ENCODE results near the gene PRLH. TPM values are rescaled to one million over a fixed set of nuclear protein-coding genes. Genes with fewer than 3 reads are reported as not detected.

PRLH gene
- total and polyA plus RNA-seq, 7 donors = not detected

DNA sequence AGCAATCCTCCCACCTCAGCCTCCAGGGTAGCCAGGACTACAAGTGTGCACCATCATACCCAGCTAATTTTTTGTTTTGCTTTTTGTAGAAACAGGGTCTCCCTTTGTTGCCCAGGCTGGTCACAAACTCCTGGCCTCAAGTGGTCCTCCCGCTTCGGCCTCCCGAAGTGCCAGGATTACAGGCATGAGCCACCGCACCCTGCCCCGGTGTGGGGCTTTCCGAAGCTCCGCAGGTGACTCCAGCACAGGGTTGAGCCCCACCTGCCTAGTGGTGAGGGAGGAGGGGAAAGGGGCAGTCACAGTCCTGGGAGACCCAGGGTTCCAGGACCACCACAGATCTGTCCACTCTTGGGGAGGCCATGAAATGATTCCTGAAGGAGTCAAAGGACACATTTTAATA lies 5.2 kb downstream of the PRLH start:
- Histone ChIP-seq H3K4me1 (peaks cover 3% of the 10 kb centered on the region), H3K4me3 (no peak overlapping the region), H3K36me3 (ENCODE audit: insufficient read depth in 1 of 2, low read depth in 1 of 2) (no peaks in the 10 kb centered on the region), H3K27me3 (ENCODE audit: insufficient read depth in 3 of 3, low read length in 2 of 3) (no peaks in the 10 kb centered on the region), H3K27ac (no peak overlapping the region), H3K9me3 (no peaks in the 10 kb centered on the region)
- WGBS, 3 donors = 81 to 97% (median 95%) methylated on average over 6 to 7 of the region's 7 CpGs
- ATAC-seq = peak in 3 of 4 donors; percentile 4 to 8 (median 4)
- no peak for DNase-seq
- intact Hi-C loops (cut with DNase I) = no loop called here
- TF ChIP-seq, protein P1, sequence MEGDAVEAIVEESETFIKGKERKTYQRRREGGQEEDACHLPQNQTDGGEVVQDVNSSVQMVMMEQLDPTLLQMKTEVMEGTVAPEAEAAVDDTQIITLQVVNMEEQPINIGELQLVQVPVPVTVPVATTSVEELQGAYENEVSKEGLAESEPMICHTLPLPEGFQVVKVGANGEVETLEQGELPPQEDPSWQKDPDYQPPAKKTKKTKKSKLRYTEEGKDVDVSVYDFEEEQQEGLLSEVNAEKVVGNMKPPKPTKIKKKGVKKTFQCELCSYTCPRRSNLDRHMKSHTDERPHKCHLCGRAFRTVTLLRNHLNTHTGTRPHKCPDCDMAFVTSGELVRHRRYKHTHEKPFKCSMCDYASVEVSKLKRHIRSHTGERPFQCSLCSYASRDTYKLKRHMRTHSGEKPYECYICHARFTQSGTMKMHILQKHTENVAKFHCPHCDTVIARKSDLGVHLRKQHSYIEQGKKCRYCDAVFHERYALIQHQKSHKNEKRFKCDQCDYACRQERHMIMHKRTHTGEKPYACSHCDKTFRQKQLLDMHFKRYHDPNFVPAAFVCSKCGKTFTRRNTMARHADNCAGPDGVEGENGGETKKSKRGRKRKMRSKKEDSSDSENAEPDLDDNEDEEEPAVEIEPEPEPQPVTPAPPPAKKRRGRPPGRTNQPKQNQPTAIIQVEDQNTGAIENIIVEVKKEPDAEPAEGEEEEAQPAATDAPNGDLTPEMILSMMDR (IDR thresholded peaks at IDR 0.05) = no peak

DNA sequence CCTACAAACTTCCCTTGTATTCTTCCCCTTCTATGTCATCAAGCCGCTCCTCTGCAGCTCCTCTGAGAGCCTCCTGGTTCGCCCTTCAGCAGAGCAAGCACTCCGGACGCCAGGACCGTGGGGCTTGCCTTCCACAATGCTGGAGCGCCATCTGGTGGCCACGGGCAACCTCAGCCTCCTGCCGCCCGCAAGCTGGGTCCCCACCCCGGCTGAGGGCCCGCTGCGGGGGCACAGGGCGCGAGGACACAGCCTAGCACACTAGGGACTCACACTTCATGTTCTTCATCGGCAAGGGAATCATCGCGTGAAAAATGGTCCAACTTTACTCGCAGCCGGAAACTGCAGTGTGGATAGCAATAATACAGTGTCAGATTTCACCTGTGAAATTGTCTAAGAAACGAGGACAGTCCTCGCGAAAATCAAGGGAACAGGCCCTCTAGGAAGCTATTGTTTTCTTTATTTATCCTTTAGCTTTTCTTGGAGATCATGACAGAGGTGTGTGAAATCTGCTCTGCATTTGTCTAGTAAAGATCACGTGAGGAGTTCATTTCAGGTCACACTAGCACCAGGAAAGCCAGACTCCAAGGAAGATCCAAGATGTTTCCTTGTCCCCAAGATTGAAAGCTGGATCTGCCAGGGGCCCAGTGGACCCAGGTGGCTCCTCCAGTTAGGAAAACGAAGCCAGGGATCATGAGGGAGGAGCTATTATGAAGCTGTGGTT lies 5.8 kb downstream of the PRLH start:
- Histone ChIP-seq H3K4me1 (peaks cover 3% of the 10 kb centered on the region), H3K27ac (no peak overlapping the region), H3K9me3 (no peaks in the 10 kb centered on the region), H3K36me3 (ENCODE audit: insufficient read depth in 1 of 2, low read depth in 1 of 2) (no peaks in the 10 kb centered on the region), H3K27me3 (ENCODE audit: insufficient read depth in 3 of 3, low read length in 2 of 3) (no peaks in the 10 kb centered on the region), H3K4me3 (peak overlapping the region; percentile 43)
- intact Hi-C loops (cut with DNase I) = loop anchor here (1.0 to 2.0 kb wide), 2 partner anchors 60 to 479 kb away; no protein-coding TSS in a partner anchor
- TF ChIP-seq, protein P1 (IDR thresholded peaks at IDR 0.05) = peak; percentile 100
- WGBS, 3 donors = 3 to 7% (median 3%) methylated on average over 24 of the region's 24 CpGs
- peak; percentile 93 to 97 (median 94) for ATAC-seq
- peak; percentile 92 to 96 for DNase-seq

DNA sequence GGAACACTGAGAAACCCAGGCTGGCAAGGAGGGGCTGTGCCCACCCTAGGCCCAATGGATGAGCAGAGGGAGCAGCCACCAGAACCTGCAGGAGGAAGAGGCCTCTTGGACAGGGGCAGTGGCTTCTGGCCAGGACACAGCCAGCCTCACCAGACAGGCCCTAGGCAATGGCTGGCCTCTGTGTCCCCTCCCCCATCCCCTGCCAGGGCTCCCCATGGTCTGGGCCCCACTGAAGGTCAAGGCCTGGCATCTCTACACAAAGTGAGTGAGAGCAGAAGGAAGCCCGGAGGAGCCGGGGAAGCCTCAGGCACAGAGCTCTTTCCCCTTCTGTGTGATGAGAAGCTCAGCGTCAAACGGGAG lies 6.3 kb downstream of the PRLH start:
- TF ChIP-seq, protein P1 (IDR thresholded peaks at IDR 0.05) = no peak
- Histone ChIP-seq H3K4me3 (no peak overlapping the region), H3K27me3 (ENCODE audit: insufficient read depth in 3 of 3, low read length in 2 of 3) (no peaks in the 10 kb centered on the region), H3K27ac (no peak overlapping the region), H3K36me3 (ENCODE audit: insufficient read depth in 1 of 2, low read depth in 1 of 2) (no peaks in the 10 kb centered on the region), H3K4me1 (peaks cover 3% of the 10 kb centered on the region), H3K9me3 (no peaks in the 10 kb centered on the region)
- WGBS, 3 donors = 81 to 87% (median 86%) methylated on average over 4 of the region's 4 CpGs
- intact Hi-C loops (cut with DNase I) = loop anchor here (1.0 to 2.0 kb wide), 2 partner anchors 60 to 480 kb away; no protein-coding TSS in a partner anchor
- ATAC-seq = peak in 2 of 4 donors; percentile 12 to 14
- DNase-seq = no peak

DNA sequence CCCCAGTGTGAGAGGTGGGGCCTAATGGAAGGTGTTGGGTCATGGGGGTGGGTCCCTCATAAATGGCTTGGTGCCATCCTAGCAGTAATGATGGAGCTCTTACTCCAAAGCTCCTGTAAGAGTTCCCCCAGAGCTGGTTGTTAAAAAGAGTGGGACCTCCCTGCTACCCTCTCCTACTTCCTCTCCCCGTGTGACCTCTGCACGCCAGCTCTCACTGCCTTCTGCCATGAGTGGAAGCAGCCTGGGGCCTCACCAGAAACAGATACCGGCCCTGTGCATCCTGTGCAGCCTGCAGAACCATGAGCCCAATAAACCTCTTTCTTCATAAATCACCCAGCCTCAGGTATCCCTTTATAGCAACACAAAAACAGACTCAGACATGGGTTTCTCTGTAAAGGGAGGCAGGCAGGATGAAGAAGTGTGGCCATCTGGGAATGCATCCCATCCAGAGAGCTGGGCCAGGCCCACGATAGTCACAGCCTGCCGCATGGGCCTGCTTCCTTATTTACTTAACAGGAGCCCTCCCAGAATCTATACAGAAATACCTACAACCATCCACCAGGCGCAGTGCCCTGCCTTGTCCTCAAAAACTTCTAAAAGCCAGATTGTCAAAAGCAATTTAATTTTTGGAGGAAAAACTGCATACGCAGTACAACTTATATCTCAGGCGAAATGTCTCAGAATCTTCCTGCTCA lies 7.5 kb downstream of the PRLH start:
- ATAC-seq (no peak), DNase-seq (no peak)
- intact Hi-C loops (cut with DNase I) = loop anchor here in 1 of 2 donors (2.0 kb wide), 1 partner anchor 481 kb away; no protein-coding TSS in a partner anchor
- TF ChIP-seq, protein P1 (IDR thresholded peaks at IDR 0.05) = no peak
- H3K27ac ChIP-seq = no peak overlapping the region
- 89 to 93% (median 90%) methylated on average over 8 of the region's 8 CpGs for WGBS, 3 donors
- no peaks in the 10 kb centered on the region for H3K9me3 ChIP-seq
- H3K36me3 ChIP-seq (ENCODE audit: insufficient read depth in 1 of 2, low read depth in 1 of 2) = no peaks in the 10 kb centered on the region
- peaks cover 3% of the 10 kb centered on the region for H3K4me1 ChIP-seq
- H3K27me3 ChIP-seq (ENCODE audit: insufficient read depth in 3 of 3, low read length in 2 of 3) = no peaks in the 10 kb centered on the region
- H3K4me3 ChIP-seq = no peak overlapping the region

Measured in psoas muscle (tissue), 8 donors.